ENCODE data around the gene SULT4A1.

DNA sequence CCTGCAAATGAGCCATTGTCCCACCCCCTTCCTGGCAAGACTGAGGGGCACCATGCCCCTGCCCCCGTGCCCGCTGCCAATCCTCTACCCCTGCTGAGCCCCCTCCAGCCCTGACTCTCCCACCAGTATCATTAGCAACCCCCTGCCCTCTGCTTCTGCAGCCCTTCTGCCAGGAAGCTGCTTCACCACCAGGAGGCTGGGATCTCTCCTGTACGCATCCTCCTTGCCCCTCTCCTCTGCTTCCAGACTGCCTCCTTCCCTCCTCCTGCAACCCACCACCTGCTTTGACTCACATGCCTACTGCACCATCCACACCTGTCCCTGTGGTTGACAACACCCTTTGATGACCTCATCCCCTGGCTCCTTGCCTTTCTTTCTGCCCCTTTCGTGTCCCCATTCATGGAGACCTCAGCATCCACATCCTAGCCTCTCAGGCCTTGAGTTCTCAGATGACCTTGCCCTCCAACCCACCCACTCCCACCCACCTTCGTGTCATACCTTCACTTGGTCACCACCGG, 47.9 kb upstream of the SULT4A1 start:
- TF ChIP-seq CTCF (IDR thresholded peaks at IDR 0.05 in 2 of 3, conservative IDR thresholded peaks at IDR 0.05 in 1 of 3; ENCODE audit: borderline replicate concordance in 1 of 3, insufficient read depth in 1 of 3, low read depth in 2 of 3, low read length in 2 of 3) (no peak), POLR2AphosphoS5 (IDR thresholded peaks at IDR 0.05; ENCODE audit: low read depth, low read length) (no peak)

All from HCT116 (cell line).